ENCODE results near the gene S1PR5. TPM values are rescaled to one million over a fixed set of nuclear protein-coding genes. Genes with fewer than 3 reads are reported as not detected.

Gene S1PR5
- total and polyA plus RNA-seq, 4 donors, result 0.17 to 0.56 (median 0.34) TPM

- 81% methylated on average over 13 of the region's 13 CpGs for WGBS
- peaks cover 28 to 71% (median 49%) of the 10 kb centered on the region in 4 donors for H3K36me3 ChIP-seq (ENCODE audit: control insufficient read depth in 4 of 4, insufficient read depth in 3 of 4, low read depth in 1 of 4, low read length in 3 of 4)
- no peak overlapping the region for H3K4me3 ChIP-seq (ENCODE audit: low read depth in 1 of 3, low read length in 3 of 3)
- H3K9ac ChIP-seq (ENCODE audit: low read depth in 1 of 2, low read length in 2 of 2), result no peak overlapping the region
- TF ChIP-seq RXRA (IDR thresholded peaks at IDR 0.05), result no peak
- TF ChIP-seq HNF4A (conservative IDR thresholded peaks at IDR 0.05), result no peak
- TF ChIP-seq REST (IDR thresholded peaks at IDR 0.05), result no peak
- no peak for TF ChIP-seq CTCF (IDR thresholded peaks at IDR 0.05; ENCODE audit: low read depth, low read length, missing input control)
- no peak for TF ChIP-seq MAX (IDR thresholded peaks at IDR 0.05)
- no peak for TF ChIP-seq FOXA1 (IDR thresholded peaks at IDR 0.05)
- TF ChIP-seq SP1 (IDR thresholded peaks at IDR 0.05), result no peak
- no peak for TF ChIP-seq YY1 (IDR thresholded peaks at IDR 0.05)
- no peak for TF ChIP-seq GABPA (IDR thresholded peaks at IDR 0.05 in 1 of 2, conservative IDR thresholded peaks at IDR 0.05 in 1 of 2)
- no peak for TF ChIP-seq ZBTB33 (IDR thresholded peaks at IDR 0.05)
- TF ChIP-seq JUND (IDR thresholded peaks at IDR 0.05), result no peak
- no peak for TF ChIP-seq RAD21 (IDR thresholded peaks at IDR 0.05)
- TF ChIP-seq FOXA2 (IDR thresholded peaks at IDR 0.05), result no peak
- TF ChIP-seq EGR1 (IDR thresholded peaks at IDR 0.05; ENCODE audit: low read depth in 2 of 2), result no peak
- TF ChIP-seq ATF3 (IDR thresholded peaks at IDR 0.05), result no peak
- TF ChIP-seq HNF4G (IDR thresholded peaks at IDR 0.05), result no peak
- no peak for TF ChIP-seq NR2F2 (IDR thresholded peaks at IDR 0.05)
- TF ChIP-seq TAF1 (conservative IDR thresholded peaks at IDR 0.05), result no peak
- H3K27ac ChIP-seq (ENCODE audit: low read depth in 1 of 2, low read length in 2 of 2), result peak overlapping the region in 1 of 2 donors; percentile 7
- no peaks in the 10 kb centered on the region for H3K27me3 ChIP-seq (ENCODE audit: control insufficient read depth in 4 of 4, insufficient read depth in 4 of 4, low read length in 3 of 4)
- DNase-seq (ENCODE audit: low spot score), result no peak
- H3K9me3 ChIP-seq (ENCODE audit: control insufficient read depth in 4 of 4, low read length in 3 of 4), result no peaks in the 10 kb centered on the region
- H3K4me1 ChIP-seq (ENCODE audit: control insufficient read depth in 4 of 4, insufficient read depth in 4 of 4, low read length in 3 of 4), result no peaks in the 10 kb centered on the region
Observed at GRCh38 chr19:10553087-10553667, 35.9 kb upstream of the S1PR5 start.

Measured in liver (tissue), 9 donors.